Ishikawa (cell line): Measurements from ENCODE around the gene ARHGAP45.
A peak's percentile ranks its signal among the peaks of the same experiment; 100 is the strongest.

Experiments used
- CEBPB ChIP-seq: IDR thresholded peaks from 2 replicates; pipeline ENCODE4 v1.6.1; 2012
- CREB1 ChIP-seq: IDR thresholded peaks from 2 replicates; pipeline ENCODE4 v1.6.1; 2012; ENCODE audit warnings: low read depth
- EP300 ChIP-seq: IDR thresholded peaks from 2 replicates; pipeline ENCODE4 v1.6.1; 2012; ENCODE audit warnings: borderline replicate concordance
- FOXM1 ChIP-seq: IDR thresholded peaks from 2 replicates; pipeline ENCODE4 v1.6.1; 2012; ENCODE audit warnings: low read depth, borderline replicate concordance
- NFIC ChIP-seq: IDR thresholded peaks from 2 replicates; pipeline ENCODE4 v1.6.1; 2012
- RAD21 ChIP-seq: IDR thresholded peaks from 2 replicates; pipeline ENCODE4 v1.6.1; 2012; ENCODE audit warnings: low read depth
- TAF1 ChIP-seq: IDR thresholded peaks from 2 replicates; pipeline ENCODE4 v1.6.1; 2012; ENCODE audit warnings: low read depth, mild to moderate bottlenecking
- TCF12 ChIP-seq: IDR thresholded peaks from 2 replicates; pipeline ENCODE4 v1.6.1; 2012; ENCODE audit warnings: low read depth
- TEAD4 ChIP-seq: IDR thresholded peaks from 2 replicates; pipeline ENCODE4 v1.6.1; 2012
- YY1 ChIP-seq: IDR thresholded peaks from 2 replicates; pipeline ENCODE4 v1.6.1; 2012; ENCODE audit warnings: low read depth
- ZBTB7A ChIP-seq: IDR thresholded peaks from 2 replicates; pipeline ENCODE4 v1.6.1; 2012; ENCODE audit warnings: low read depth
- TF ChIP-seq, protein P1 (sequence below): IDR thresholded peaks from 2 replicates; pipeline ENCODE4 v1.6.1; 2012
- TF ChIP-seq, protein P2 (sequence below): IDR thresholded peaks from 2 replicates; pipeline ENCODE4 v1.6.1; 2012; ENCODE audit warnings: low read depth, mild to moderate bottlenecking
- TF ChIP-seq, protein P3 (sequence below): IDR thresholded peaks from 2 replicates; pipeline ENCODE4 v1.6.1; 2012

Gene ARHGAP45

DNA sequence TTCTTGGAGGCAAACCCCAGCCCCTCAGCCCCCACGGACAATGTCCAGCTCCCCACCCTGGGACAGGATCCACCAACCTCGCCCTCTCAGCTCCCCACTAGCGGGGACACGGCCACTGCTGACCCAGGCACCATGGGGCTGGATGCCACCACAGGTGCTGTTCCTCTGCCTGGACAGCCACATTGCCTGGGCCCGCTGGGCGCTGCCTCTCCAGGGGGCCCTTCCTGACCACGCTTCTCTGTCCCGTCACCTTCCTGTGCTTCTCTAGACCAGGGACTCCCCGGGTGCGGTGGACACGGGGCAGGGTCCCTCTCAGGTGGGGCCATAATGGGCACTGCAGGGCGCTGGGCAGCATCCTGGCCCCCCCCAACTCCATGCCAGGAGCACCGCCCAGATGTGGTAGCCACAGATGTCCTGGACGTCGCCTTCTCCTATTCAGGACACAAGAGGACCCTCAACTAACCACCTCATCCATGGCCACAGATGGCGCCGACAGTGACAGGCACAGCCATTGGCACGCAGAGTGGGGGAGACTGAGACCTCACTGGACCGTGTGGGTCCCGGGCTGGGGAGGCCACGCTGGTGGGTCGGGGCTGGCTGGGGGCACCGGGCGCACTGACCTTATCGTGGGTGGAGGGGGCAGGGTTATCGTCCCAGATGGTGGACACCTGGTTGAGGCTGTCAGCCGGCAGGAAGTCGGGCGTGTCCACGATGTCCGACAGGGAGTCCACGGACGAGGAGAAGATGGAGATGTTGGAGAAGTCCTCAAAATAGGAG lies 60.2 kb downstream of the ARHGAP45 start:
- TF ChIP-seq TAF1 = no peak
- TF ChIP-seq FOXM1 = no peak
- TF ChIP-seq, protein P1, sequence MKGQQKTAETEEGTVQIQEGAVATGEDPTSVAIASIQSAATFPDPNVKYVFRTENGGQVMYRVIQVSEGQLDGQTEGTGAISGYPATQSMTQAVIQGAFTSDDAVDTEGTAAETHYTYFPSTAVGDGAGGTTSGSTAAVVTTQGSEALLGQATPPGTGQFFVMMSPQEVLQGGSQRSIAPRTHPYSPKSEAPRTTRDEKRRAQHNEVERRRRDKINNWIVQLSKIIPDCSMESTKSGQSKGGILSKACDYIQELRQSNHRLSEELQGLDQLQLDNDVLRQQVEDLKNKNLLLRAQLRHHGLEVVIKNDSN = no peak

DNA sequence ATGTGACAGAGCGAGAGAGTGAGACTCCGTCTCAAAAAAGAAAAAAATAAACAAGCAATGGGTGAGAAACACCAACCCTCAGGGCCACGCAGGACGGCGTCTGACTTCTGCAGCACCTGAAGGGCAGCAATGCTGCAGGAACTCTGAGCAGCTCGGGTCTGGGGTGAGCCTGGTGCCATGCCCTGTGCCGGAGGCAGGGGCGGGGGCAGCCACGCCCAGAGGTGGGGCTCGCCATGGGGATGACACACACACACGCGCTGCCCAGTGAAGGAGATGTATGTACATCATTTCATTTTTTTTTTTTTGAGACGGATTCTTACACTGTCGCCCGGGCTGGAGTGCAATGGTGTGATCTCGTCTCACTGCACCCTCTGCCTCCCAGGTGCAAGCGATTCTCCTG lies 61.1 kb downstream of the ARHGAP45 start:
- TF ChIP-seq RAD21 (no peak), CEBPB (no peak)

DNA sequence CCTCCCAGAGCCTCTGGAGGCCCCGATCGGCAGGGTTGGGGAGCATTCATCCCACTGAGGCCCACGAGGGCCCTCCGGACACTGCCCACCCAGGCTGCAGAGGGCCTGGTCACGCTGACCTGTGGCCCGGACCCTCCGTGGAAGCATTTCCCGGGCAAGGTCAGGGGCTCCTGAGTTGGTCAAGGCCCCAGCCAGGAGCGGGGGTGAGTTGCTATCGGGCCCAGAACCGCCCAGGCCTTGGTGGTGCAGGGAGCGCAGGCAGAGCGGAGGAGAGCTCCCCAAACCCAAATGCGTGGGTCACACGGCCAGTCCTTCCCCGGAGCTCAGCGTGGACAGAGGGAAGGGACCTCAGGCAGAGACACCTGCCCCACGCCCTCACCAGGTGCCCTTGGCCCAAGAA lies 62.6 kb downstream of the ARHGAP45 start:
- TF ChIP-seq FOXM1 = no peak
- TF ChIP-seq RAD21 = no peak
- no peak for TF ChIP-seq TEAD4
- TF ChIP-seq CEBPB = no peak

DNA sequence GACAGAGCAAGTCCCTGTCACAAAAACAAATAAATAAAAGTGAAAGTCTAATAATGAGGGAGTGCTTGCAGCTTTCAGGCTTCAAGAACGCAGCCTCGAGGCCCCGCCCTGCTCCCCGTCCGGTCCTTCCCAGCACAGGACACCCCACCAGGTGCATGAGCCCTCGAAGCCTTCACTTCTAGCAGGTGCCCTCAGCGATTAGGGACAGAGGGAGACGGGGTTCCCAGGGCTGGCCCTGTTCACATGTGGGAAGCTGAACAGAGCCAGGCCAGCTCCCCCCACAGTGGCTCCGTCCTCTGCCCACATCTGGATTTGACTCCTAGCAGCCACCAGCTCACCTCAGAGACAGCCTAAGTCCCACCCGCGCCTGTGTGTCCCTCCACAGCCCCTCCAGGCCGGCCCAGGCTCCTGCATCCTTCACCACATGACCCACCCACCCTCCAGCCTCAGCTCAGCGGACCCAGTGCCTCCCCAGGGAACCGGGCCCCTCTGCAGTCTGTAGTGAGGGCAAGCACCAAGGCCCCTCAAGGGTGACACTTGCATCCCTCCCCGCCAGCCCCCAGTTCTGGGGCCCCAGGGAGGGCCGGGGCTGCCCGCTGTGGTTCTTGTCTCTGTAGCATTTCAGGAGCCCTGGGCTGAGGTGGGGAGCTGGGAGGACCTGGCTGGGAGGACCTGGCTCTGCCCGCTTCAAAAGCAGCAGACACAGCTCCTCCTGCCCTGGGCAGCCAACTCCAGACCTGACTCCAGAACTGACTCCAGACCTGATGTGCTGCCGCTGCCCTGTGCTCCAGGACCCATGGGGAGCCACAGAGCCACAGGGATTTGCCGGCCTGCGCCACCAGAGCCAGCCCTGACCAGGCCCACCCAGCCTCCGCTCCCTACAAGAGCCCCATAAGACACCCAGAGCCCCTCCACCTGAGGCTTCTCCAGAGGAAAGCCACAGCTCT lies 64.1 kb downstream of the ARHGAP45 start:
- no peak for TF ChIP-seq FOXM1
- TF ChIP-seq NFIC = no peak
- TF ChIP-seq, protein P1 = no peak
- TF ChIP-seq TAF1 = no peak
- no peak for TF ChIP-seq YY1
- TF ChIP-seq, protein P2, sequence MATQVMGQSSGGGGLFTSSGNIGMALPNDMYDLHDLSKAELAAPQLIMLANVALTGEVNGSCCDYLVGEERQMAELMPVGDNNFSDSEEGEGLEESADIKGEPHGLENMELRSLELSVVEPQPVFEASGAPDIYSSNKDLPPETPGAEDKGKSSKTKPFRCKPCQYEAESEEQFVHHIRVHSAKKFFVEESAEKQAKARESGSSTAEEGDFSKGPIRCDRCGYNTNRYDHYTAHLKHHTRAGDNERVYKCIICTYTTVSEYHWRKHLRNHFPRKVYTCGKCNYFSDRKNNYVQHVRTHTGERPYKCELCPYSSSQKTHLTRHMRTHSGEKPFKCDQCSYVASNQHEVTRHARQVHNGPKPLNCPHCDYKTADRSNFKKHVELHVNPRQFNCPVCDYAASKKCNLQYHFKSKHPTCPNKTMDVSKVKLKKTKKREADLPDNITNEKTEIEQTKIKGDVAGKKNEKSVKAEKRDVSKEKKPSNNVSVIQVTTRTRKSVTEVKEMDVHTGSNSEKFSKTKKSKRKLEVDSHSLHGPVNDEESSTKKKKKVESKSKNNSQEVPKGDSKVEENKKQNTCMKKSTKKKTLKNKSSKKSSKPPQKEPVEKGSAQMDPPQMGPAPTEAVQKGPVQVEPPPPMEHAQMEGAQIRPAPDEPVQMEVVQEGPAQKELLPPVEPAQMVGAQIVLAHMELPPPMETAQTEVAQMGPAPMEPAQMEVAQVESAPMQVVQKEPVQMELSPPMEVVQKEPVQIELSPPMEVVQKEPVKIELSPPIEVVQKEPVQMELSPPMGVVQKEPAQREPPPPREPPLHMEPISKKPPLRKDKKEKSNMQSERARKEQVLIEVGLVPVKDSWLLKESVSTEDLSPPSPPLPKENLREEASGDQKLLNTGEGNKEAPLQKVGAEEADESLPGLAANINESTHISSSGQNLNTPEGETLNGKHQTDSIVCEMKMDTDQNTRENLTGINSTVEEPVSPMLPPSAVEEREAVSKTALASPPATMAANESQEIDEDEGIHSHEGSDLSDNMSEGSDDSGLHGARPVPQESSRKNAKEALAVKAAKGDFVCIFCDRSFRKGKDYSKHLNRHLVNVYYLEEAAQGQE = no peak
- no peak for TF ChIP-seq RAD21
- no peak for TF ChIP-seq CEBPB

DNA sequence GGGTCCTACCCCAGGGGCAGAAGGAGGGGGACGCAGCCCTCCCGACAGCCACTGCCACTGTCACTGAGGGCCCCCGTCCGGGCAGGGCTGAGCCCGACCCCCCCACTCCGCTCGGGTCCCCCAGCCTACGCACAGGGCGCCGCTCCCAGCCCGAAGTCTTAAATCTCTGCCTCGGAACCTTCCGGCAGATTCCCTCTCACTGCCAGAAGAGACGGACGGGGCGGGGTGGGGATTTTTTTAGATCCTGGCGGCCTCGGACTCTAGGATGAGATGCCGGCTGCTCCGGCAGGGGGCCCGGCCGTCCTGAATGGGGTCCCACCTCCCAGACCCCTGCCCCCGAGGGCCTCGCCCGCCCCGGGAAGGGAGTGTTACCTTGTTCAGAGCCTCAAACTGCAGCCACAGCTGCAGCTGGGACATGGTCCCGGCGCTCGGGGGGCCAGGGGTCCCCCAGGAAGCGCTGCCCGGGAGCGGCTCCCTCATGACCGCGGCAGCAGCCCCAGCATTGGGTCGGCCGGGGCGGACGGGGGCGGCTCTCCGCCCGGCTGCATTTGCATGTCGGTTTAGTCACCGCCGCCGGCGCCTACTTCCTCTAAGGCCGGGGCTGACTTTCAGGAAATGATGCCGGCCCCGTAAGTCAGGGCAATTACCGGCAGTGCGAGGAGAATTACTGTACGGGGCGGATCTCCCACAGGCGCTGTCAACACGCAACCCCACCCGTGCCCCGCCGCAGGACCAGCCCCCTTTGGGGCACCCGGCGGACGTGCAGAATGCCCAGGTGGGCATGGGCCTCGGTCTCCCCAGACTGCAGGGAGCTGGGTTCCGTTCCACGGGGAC lies 65.0 kb downstream of the ARHGAP45 start:
- TF ChIP-seq YY1 (no peak), ZBTB7A (peak; percentile 89)

DNA sequence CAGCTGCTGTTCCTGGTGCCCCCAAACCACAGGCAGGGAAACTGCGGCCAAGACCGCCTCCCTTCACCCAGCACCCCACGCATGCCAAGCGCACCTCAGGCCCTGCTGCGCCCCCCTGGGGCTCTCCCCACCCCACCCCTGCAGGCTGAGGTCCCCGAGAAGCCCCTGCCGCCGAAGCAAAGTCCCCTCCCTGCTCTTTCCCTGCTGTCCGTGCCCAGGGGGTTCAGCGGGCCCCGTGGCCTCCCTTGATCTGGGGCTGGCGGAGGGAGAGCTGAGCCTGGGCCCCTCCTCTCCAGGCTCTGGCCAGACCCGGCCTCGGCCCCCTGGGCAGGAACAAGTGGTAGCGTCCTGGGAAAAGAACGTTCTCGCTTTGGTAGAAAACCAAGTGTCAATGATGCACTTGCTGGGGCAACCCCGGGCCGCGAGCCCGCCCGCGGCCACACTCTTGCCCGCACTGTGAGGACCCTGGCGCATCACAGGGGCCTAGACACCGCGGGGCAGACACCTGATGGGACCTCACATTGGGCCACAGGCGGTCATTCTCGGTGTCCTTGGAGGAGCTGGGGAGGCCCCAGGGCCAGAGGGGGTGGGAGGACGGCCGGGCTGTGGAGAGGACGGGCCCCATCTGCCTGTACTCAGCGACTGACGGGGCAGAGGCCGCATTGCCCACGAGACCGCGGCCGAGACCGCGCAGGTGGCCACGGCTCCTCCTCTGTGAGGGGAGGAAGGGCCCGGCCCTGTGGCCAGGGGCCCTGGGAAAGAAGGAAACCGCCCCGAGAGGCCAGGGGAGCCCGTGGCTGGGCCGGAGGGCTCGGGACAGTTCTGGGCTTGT lies 65.8 kb downstream of the ARHGAP45 start:
- TF ChIP-seq, protein P3, sequence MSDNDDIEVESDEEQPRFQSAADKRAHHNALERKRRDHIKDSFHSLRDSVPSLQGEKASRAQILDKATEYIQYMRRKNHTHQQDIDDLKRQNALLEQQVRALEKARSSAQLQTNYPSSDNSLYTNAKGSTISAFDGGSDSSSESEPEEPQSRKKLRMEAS = no peak

DNA sequence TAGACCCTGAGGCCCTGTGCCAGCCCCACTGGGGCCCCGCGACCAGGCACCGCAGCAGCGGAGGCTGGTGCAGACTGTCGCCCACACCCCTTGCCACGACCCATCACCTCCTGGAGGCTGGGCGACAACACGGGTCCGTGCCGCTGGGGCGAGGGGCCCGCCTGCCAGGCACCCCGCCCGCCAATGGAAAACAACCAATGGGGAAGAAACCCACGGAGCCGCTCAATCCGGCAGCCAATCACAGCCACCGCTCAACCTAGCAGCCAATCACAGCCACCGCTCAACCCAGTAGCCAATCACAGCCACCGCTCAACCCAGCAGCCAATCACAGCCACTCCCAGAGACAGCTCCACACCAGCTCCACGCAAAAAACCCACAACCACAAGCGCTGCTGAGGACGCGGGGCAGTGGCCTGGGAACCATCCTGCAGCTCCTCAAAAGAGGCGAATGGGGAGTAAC lies 66.5 kb downstream of the ARHGAP45 start:
- TF ChIP-seq RAD21 (no peak), TCF12 (no peak), ZBTB7A (no peak), TAF1 (no peak), CREB1 (no peak), EP300 (no peak)

DNA sequence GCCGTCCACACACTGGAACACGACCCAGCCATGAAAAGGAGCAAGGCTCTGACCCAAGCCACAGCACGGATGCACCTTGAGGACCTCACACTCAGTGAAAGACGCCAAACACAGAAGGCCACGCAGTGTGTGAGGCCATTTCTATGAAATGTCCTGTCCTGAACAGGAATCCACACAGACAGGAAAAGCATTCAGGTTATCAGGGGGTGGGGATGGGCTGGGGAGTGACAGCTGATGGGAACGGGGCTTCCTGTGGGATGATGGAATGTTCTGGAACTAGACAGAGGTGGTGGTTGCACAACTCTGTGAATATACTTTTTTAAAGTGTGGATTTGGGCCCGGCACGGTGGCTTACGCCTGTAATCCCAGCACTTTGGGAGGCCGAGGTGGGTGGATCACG lies 67.5 kb downstream of the ARHGAP45 start:
- no peak for TF ChIP-seq ZBTB7A
- TF ChIP-seq, protein P3 = no peak
- no peak for TF ChIP-seq YY1
- TF ChIP-seq RAD21 = no peak
- TF ChIP-seq, protein P2 = no peak
- TF ChIP-seq FOXM1 = no peak
- TF ChIP-seq TEAD4 = no peak
- TF ChIP-seq NFIC = no peak
